HG02678 (cell line): ENCODE measurements around the gene JMJD6.

Experiments
- ATAC-seq: cut with Tn5 transposase; IDR thresholded peaks from one replicate; pipeline ENCODE4 v1.9.1; 2021; ENCODE audit warnings: mild to moderate bottlenecking, moderate library complexity; ENCODE audit not compliant: unreplicated experiment

JMJD6 gene

GRCh38 chr17:76683011-76683755 is 43.2 kb downstream of the JMJD6 start:
- ATAC-seq, result no peak

GRCh38 chr17:76682296-76682695 is 44.1 kb downstream of the JMJD6 start:
- no peak for ATAC-seq

- no peak for ATAC-seq
Observed at GRCh38 chr17:76681222-76682137, 44.9 kb downstream of the JMJD6 start.

GRCh38 chr17:76679239-76679638 is 47.2 kb downstream of the JMJD6 start:
- no peak for ATAC-seq

GRCh38 chr17:76678330-76678729 is 48.1 kb downstream of the JMJD6 start:
- ATAC-seq, result no peak

GRCh38 chr17:76677406-76677805 is 49.0 kb downstream of the JMJD6 start:
- ATAC-seq, result no peak

- no peak for ATAC-seq
Observed at GRCh38 chr17:76676629-76677028, 49.8 kb downstream of the JMJD6 start.

GRCh38 chr17:76675648-76676047 is 50.8 kb downstream of the JMJD6 start:
- no peak for ATAC-seq

GRCh38 chr17:76674600-76674999 is 51.8 kb downstream of the JMJD6 start:
- no peak for ATAC-seq

GRCh38 chr17:76673729-76674128 is 52.7 kb downstream of the JMJD6 start:
- no peak for ATAC-seq

GRCh38 chr17:76672892-76673291 is 53.5 kb downstream of the JMJD6 start:
- ATAC-seq, result no peak

- no peak for ATAC-seq
Observed at GRCh38 chr17:76672270-76672851, 54.0 kb downstream of the JMJD6 start.

- no peak for ATAC-seq
Observed at GRCh38 chr17:76671912-76672262, 54.5 kb downstream of the JMJD6 start.

GRCh38 chr17:76671123-76671911 is 55.1 kb downstream of the JMJD6 start:
- ATAC-seq, result peak; percentile 99

GRCh38 chr17:76670718-76671122 is 55.7 kb downstream of the JMJD6 start:
- ATAC-seq, result no peak

GRCh38 chr17:76670020-76670717 is 56.2 kb downstream of the JMJD6 start:
- ATAC-seq, result no peak
